DMS 273 treated with DMSO at 0.1 percent for 48 hours (cell line): ENCODE measurements around the gene RAD52.
"Not testable (repeated sequence)": the region's sequence is repeated elsewhere in the genome, so short reads cannot be mapped to it uniquely, and the experiment has no call there.

Experiments
- DNase-seq: peaks from one replicate; lab custom pipeline; 2025; lab: John Stamatoyannopoulos, UW

Gene RAD52

GRCh38 chr12:967641-968040 lies 18.1 kb upstream of the RAD52 start:
- no peak for DNase-seq

GRCh38 chr12:966724-967123 lies 17.2 kb upstream of the RAD52 start:
- DNase-seq = no peak

- DNase-seq = no peak
Observed at GRCh38 chr12:958588-959123, 9.2 kb upstream of the RAD52 start.

- DNase-seq = no peak
Observed at GRCh38 chr12:955939-956338, 6.4 kb upstream of the RAD52 start.

- no peak for DNase-seq
Observed at GRCh38 chr12:954741-955140, 5.2 kb upstream of the RAD52 start.

GRCh38 chr12:953776-954175 lies 4.3 kb upstream of the RAD52 start:
- DNase-seq = peak; percentile 9

GRCh38 chr12:951176-951575 lies 1.7 kb upstream of the RAD52 start:
- DNase-seq = no peak

GRCh38 chr12:948238-948637 lies 1.3 kb downstream of the RAD52 start:
- no peak for DNase-seq

GRCh38 chr12:946631-947030 lies 2.9 kb downstream of the RAD52 start:
- no peak for DNase-seq

- DNase-seq = no peak
Observed at GRCh38 chr12:946212-946611, 3.3 kb downstream of the RAD52 start.

- DNase-seq = no peak
Observed at GRCh38 chr12:944211-944610, 5.3 kb downstream of the RAD52 start.

- DNase-seq = no peak
Observed at GRCh38 chr12:943051-943450, 6.4 kb downstream of the RAD52 start.

GRCh38 chr12:938810-939209 lies 10.7 kb downstream of the RAD52 start:
- no peak for DNase-seq

GRCh38 chr12:936377-937345 lies 12.8 kb downstream of the RAD52 start:
- DNase-seq = no peak

- not testable (repeated sequence) for DNase-seq
Observed at GRCh38 chr12:935891-936290, 13.6 kb downstream of the RAD52 start.

GRCh38 chr12:931591-931990 lies 17.9 kb downstream of the RAD52 start:
- no peak for DNase-seq

- no peak for DNase-seq
Observed at GRCh38 chr12:931060-931459, 18.4 kb downstream of the RAD52 start.

- no peak for DNase-seq
Observed at GRCh38 chr12:926641-927040, 22.9 kb downstream of the RAD52 start.

GRCh38 chr12:922285-922684 lies 27.2 kb downstream of the RAD52 start:
- no peak for DNase-seq

GRCh38 chr12:920676-921075 lies 28.8 kb downstream of the RAD52 start:
- DNase-seq = no peak

- DNase-seq = no peak
Observed at GRCh38 chr12:916712-917445, 32.6 kb downstream of the RAD52 start.

- DNase-seq = no peak
Observed at GRCh38 chr12:916240-916639, 33.3 kb downstream of the RAD52 start.

GRCh38 chr12:915090-915489 lies 34.4 kb downstream of the RAD52 start:
- no peak for DNase-seq
